ENCODE results near the gene THRB. TPM values are rescaled to one million over a fixed set of nuclear protein-coding genes. Genes with fewer than 3 reads are reported as not detected.

Gene THRB
- total RNA-seq, 1 donor = 0.36 TPM

DNA sequence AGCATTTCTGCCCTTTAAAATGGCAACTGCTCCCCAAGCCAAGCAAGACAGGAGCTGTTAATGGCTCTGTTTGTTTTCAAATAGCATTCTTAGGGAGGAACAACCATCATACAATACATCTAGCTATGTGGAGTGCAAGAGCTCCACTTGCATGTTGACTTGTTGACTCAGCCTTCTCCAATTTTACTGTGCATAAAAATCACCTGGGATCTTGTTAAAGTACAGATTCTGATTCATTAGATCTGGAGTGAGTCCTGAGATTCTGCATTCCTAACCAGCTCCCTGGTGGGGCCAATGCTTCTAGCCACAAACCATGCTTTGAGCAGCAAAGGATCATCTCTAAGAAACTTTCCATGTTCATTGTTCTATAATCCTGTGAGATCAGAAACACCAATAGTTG, 171.4 kb downstream of the THRB start:
- Histone ChIP-seq H3K9me3 (ENCODE audit: low read depth, low read length) (no peaks in the 10 kb centered on the region), H4K20me1 (ENCODE audit: insufficient read depth, low read length) (no peaks in the 10 kb centered on the region), H3K4me1 (ENCODE audit: insufficient read depth, low read length) (no peaks in the 10 kb centered on the region), H3K36me3 (ENCODE audit: insufficient read depth, low read length) (no peaks in the 10 kb centered on the region), H2AFZ (ENCODE audit: low read length) (no peak overlapping the region), H3K4me2 (ENCODE audit: insufficient read depth, low read length) (no peak overlapping the region), H3K4me3 (ENCODE audit: insufficient read depth, low read length) (no peak overlapping the region), H3K27ac (ENCODE audit: low read depth, low read length) (no peak overlapping the region), H3K27me3 (ENCODE audit: insufficient read depth, low read length) (no peaks in the 10 kb centered on the region), H3K79me2 (ENCODE audit: insufficient read depth, low read length) (no peaks in the 10 kb centered on the region)
- DNase-seq (ENCODE audit: insufficient read length, low spot score, missing footprints) = no peak
- TF ChIP-seq, protein P1, sequence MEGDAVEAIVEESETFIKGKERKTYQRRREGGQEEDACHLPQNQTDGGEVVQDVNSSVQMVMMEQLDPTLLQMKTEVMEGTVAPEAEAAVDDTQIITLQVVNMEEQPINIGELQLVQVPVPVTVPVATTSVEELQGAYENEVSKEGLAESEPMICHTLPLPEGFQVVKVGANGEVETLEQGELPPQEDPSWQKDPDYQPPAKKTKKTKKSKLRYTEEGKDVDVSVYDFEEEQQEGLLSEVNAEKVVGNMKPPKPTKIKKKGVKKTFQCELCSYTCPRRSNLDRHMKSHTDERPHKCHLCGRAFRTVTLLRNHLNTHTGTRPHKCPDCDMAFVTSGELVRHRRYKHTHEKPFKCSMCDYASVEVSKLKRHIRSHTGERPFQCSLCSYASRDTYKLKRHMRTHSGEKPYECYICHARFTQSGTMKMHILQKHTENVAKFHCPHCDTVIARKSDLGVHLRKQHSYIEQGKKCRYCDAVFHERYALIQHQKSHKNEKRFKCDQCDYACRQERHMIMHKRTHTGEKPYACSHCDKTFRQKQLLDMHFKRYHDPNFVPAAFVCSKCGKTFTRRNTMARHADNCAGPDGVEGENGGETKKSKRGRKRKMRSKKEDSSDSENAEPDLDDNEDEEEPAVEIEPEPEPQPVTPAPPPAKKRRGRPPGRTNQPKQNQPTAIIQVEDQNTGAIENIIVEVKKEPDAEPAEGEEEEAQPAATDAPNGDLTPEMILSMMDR (IDR thresholded peaks at IDR 0.05; ENCODE audit: extremely low read depth, low read depth, low read length) = no peak

DNA sequence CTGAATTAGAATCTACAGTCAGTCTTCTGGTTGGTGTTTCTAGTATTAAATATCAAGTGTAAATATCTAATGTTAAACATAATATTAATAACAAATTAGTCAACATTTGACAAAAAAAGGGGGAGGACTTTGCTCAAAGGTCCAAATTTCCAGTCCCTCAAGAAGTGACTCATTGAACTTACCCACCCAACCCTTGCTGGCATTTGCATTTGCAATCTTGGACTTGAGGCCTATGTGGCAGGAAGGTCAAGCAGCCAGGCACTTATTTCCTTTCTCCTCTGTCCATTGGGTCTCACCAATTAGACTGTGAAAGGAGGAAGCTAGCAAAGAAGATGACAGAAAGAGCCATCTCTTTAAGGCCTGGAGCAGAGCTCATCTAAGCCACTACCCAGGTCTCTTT, 174.0 kb downstream of the THRB start:
- Histone ChIP-seq H3K27me3 (ENCODE audit: insufficient read depth, low read length) (no peaks in the 10 kb centered on the region), H3K79me2 (ENCODE audit: insufficient read depth, low read length) (no peaks in the 10 kb centered on the region), H3K4me1 (ENCODE audit: insufficient read depth, low read length) (no peaks in the 10 kb centered on the region), H3K27ac (ENCODE audit: low read depth, low read length) (no peak overlapping the region), H3K9me3 (ENCODE audit: low read depth, low read length) (no peaks in the 10 kb centered on the region), H3K4me3 (ENCODE audit: insufficient read depth, low read length) (no peak overlapping the region), H2AFZ (ENCODE audit: low read length) (no peak overlapping the region), H3K36me3 (ENCODE audit: insufficient read depth, low read length) (no peaks in the 10 kb centered on the region), H4K20me1 (ENCODE audit: insufficient read depth, low read length) (no peaks in the 10 kb centered on the region), H3K4me2 (ENCODE audit: insufficient read depth, low read length) (no peak overlapping the region)
- TF ChIP-seq, protein P1 (IDR thresholded peaks at IDR 0.05; ENCODE audit: extremely low read depth, low read depth, low read length) = no peak
- no peak for DNase-seq (ENCODE audit: insufficient read length, low spot score, missing footprints)

DNA sequence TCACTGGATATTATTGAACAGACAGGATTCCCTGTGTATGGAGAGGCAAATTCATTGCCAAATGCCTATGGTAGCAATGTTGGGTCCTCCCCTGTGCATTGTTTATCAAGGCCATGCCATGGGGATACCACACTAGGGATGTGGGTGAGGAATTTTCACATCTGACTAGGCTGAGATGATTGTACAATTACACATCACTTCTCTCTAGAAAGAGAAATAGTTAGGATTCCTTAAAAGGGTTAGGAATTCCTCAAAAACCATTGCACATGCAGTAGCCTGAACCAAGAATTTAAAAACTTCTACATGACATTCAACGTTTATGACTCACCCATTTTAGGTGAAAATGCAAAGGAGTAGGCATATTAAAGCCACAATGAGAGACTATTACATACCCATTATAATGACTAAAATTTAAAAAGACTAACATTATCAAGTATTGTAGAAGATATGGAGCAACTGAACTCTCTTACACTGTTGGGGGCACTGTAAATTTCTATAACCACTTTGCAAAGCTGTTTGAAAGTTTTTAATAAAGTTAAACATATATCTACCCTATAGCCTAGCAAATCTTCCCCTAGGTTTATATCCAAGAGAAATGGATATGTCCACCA, 175.9 kb downstream of the THRB start:
- Histone ChIP-seq H3K79me2 (ENCODE audit: insufficient read depth, low read length) (no peaks in the 10 kb centered on the region), H3K27ac (ENCODE audit: low read depth, low read length) (no peak overlapping the region), H3K4me3 (ENCODE audit: insufficient read depth, low read length) (no peak overlapping the region), H3K4me2 (ENCODE audit: insufficient read depth, low read length) (no peak overlapping the region), H4K20me1 (ENCODE audit: insufficient read depth, low read length) (no peaks in the 10 kb centered on the region), H3K27me3 (ENCODE audit: insufficient read depth, low read length) (no peaks in the 10 kb centered on the region), H3K36me3 (ENCODE audit: insufficient read depth, low read length) (no peaks in the 10 kb centered on the region), H3K4me1 (ENCODE audit: insufficient read depth, low read length) (no peaks in the 10 kb centered on the region), H2AFZ (ENCODE audit: low read length) (no peak overlapping the region), H3K9me3 (ENCODE audit: low read depth, low read length) (no peaks in the 10 kb centered on the region)
- DNase-seq (ENCODE audit: insufficient read length, low spot score, missing footprints) = no peak
- TF ChIP-seq, protein P1 (IDR thresholded peaks at IDR 0.05; ENCODE audit: extremely low read depth, low read depth, low read length) = no peak

DNA sequence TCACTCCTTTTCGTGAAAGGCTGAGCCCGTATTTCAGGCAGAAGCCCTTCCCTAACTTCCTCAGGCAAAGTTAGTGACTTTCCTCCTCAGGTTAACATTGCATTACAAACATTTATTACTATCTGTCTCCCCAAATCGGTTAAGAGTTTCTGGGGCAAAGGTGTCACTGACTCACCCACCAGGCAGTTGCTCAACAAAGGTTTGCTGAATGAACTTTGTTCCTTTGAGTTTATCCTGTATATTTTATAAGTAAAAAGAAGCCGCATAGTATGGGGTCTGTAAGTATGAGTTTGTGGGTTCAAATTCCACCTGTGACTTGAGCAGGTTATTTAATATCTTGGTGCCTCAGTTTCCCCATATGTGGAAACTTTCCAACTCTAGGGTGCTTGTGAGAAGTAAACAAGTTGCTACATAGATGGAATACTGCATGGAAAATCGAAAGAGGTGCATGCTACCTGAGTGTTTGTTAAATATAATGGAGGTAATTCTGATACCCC, 177.7 kb downstream of the THRB start:
- Histone ChIP-seq H3K36me3 (ENCODE audit: insufficient read depth, low read length) (no peaks in the 10 kb centered on the region), H3K27me3 (ENCODE audit: insufficient read depth, low read length) (no peaks in the 10 kb centered on the region), H4K20me1 (ENCODE audit: insufficient read depth, low read length) (no peaks in the 10 kb centered on the region), H3K4me3 (ENCODE audit: insufficient read depth, low read length) (no peak overlapping the region), H2AFZ (ENCODE audit: low read length) (no peak overlapping the region), H3K79me2 (ENCODE audit: insufficient read depth, low read length) (no peaks in the 10 kb centered on the region), H3K4me2 (ENCODE audit: insufficient read depth, low read length) (no peak overlapping the region), H3K9me3 (ENCODE audit: low read depth, low read length) (no peaks in the 10 kb centered on the region), H3K27ac (ENCODE audit: low read depth, low read length) (no peak overlapping the region), H3K4me1 (ENCODE audit: insufficient read depth, low read length) (no peaks in the 10 kb centered on the region)
- TF ChIP-seq, protein P1 (IDR thresholded peaks at IDR 0.05; ENCODE audit: extremely low read depth, low read depth, low read length) = no peak
- no peak for DNase-seq (ENCODE audit: insufficient read length, low spot score, missing footprints)

Measured in osteoblast (primary cell).